Measurements from ENCODE around the gene SLC12A6.
"Not testable (repeated sequence)": the region's sequence is repeated elsewhere in the genome, so short reads cannot be mapped to it uniquely, and the experiment has no call there.

The SLC12A6 gene

DNA sequence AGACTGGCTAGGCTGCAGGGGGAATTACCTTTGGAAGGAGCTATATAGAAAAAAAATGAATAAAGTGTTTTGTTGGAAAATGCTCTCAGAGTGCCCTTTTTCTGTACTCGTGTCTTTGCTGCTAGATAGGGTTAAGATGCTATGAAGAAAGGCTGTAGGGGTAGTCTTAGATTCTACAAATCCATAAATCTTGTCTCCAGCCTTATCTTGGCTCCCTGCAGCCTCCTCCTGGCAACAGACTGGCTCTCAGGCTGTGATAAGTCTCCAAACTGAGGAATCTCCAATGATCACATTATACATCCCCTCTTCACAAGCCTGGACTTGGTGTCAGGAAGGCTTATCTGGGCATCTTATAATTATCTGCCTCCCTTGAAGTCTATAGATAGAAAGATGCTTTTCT, 20.1 kb upstream of the SLC12A6 start:
- DNase-seq (ENCODE audit: low read depth), result no peak

- no peak for DNase-seq (ENCODE audit: low read depth)
These were observed 17.7 kb upstream of the SLC12A6 start for GRCh38 chr15:34355241-34355640.

- no peak for DNase-seq (ENCODE audit: low read depth)
These were observed 16.7 kb upstream of the SLC12A6 start for GRCh38 chr15:34354286-34354685.

DNA sequence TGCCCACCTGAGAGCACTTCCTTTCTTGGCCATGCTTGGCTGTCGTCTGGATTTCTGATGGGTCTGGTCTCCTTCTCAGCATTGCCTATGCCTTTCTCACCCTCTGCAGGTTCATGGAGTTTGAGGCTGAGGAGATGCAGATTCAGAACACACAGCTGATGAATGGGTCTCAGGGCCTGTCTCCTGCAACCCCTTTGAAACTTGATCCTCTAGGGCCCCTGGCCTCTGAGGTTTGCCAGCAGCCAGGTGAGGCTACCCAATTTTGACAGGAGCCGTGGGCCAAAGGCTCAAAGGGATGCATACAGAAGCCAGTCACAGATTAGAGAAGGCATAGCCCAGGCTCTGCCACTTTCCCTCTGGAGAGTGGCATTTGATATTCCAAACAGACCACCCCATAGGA, 16.0 kb upstream of the SLC12A6 start:
- DNase-seq (ENCODE audit: low read depth), result no peak

GRCh38 chr15:34352996-34353395, 15.4 kb upstream of the SLC12A6 start:
- DNase-seq (ENCODE audit: low read depth), result not testable (repeated sequence)

- DNase-seq (ENCODE audit: low read depth), result no peak
These were observed 12.2 kb upstream of the SLC12A6 start for GRCh38 chr15:34349769-34350168.

DNA sequence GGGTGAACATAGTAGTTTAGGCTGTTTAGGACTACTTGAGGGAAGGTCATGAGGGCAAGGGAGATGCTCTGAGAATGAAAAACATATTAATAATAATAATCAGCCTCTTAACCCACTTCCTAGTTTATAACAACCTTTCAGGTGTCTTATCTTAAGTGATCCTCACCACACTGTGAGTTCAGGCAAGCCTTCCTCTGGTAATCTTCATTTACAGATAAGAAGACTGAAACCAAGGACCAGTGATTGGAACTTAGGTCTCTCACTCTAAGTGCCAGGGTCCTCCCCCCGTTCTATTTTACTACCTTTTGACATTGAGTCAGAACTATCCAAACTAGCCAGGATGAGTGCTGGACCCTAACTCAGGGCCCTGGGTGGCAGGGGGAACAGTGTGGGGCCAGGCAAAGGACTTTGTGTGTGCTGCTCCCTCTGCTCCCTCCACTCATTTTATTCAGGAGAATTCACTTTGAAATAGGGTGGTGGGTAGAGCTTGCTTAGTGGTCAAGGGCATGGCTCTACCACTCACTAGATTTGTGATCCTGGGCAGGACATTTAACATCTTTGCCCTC, 11.2 kb upstream of the SLC12A6 start:
- DNase-seq (ENCODE audit: low read depth), result no peak

- no peak for DNase-seq (ENCODE audit: low read depth)
These were observed 10.5 kb upstream of the SLC12A6 start for GRCh38 chr15:34347951-34348638.

GRCh38 chr15:34342737-34343575, 5.4 kb upstream of the SLC12A6 start, which contains the start of the genes NOP10 and NUTM1:
Gene NOP10 (minus strand): TSS chr15:34343136. CDS start chr15:34343073, 63 bp downstream.
Gene NUTM1 (plus strand): TSS chr15:34343315. CDS start chr15:34343697, 382 bp downstream.
- DNase-seq (ENCODE audit: low read depth), result peak; percentile 92

GRCh38 chr15:34342213-34342736, 4.7 kb upstream of the SLC12A6 start:
- DNase-seq (ENCODE audit: low read depth), result not testable (repeated sequence)

DNA sequence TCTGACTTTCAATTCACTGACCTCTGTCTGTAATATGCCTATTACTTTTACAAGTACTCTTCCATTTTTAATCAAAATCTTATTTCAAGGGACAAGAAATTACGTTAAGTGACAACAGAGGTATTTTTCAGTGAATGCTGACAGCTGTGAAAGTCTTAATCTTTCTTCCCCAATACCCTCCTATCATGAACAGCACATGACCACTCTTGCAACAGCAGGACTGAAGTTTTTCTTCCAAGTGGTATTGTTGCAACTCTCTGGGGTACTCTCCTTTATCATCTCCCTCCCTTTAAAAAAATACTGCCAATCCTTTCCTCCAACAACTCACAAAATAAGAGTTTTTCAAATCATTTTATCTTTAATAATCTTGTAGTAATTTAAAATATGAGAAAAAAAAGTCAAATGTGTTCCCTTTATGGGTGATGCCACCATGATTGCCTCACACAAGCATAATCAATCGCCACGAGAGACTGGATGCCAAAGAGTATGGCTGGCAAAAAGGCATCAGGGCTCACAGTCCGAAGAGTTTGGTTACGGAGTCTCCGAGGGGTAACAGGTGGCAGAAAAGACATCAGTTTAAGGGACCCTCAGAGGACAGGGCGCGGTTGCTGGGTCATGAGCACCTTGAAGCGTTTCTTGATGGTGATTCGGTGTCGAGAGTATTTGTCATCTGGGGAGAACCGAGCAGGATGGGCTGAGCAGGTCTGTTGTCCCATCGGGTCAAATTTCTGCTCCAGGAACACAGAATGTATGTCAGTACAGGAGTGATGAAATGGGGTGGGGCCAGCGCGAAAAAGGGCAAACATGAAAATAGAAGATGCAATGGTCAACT, 4.0 kb upstream of the SLC12A6 start:
- DNase-seq (ENCODE audit: low read depth), result no peak

DNA sequence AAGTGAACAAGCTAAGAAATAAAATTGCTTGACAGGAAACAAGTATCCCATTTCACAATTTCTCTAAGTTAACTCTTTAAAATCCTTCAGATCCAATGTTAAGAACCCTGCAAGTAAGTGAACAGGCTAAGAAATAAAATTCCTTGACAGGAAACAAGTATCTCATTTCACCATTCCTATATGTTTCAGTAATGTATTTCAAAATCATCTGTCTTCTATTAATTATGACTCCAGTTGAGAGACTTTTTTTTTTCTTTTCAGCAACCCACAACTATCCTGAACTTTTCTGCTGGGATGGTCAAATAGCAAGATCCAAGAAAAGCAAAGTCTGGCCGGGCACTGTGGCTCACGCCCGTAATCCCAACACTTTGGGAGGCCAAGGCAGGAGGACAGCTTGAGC, 2.4 kb upstream of the SLC12A6 start:
- DNase-seq (ENCODE audit: low read depth), result no peak

- DNase-seq (ENCODE audit: low read depth), result no peak
These were observed 766 bp upstream of the SLC12A6 start for GRCh38 chr15:34338347-34338746.

DNA sequence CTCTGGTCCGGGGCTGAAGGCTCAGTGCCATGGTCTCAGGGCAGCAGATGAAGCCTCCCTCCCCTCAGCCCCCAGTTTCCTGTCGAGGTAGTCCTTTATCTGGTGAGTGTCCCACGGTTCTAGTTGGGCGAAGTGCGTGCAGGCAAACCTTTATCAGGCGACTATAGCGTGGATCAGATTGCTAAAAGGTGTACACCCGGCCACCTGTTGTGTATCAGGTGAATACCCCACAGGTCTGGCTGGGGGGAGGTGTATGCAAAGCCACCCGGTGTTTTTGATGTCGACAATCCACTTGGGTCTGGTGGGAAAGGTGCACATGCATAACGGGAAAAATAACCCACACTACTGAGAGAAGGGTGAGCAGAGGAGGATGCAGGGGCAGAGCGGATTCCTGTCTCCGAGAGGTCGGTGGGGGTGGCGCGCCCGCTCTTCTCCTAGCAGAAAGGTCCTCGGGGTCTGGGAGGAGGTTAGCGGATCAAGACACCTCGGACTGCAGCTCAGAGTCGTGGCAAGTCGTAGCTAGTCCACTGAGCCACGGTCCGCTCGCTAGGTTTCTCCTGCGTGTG, 507 bp downstream of the SLC12A6 start:
- no peak for DNase-seq (ENCODE audit: low read depth)

GRCh38 chr15:34336231-34336990, 1.2 kb downstream of the SLC12A6 start:
- no peak for DNase-seq (ENCODE audit: low read depth)

DNA sequence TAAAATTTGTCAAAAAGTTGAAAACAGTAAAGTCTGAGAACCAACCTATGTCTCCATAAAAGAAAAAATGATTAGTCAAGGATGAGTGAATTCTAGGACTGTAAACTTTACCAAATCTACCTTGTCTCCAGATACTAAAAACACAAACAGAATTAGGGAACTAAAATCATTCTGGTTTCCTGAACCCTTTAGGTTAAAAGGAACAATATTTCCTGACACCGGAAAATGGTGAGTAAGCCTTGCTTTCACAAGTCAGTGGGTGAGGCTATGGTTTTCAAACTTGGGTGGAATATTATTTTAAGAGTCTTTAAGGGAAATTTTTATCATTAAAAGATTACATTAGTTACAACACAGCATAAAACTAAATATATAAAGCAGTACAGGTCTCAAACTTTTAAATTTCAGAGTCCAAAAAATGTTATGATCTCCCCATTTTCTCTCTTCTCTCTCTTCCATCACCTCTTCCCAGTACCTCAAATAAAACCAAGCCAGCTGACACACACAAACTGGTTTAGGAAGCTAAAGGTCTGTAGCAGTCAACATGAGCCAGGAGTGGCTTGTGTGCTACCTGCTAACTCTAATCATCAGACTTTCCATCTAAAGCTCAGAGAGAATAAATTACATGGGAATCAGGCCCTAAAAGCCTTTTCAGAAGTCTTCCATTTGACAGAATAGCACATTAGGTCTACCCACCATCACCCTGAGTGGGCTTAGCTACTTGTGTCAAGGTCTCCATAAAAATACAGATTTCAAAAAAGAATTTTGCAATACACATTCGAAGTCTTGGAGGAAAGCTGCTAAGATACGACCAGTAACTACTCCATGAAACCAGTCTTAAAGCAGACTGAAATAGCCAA, 2.2 kb downstream of the SLC12A6 start:
- DNase-seq (ENCODE audit: low read depth), result no peak

DNA sequence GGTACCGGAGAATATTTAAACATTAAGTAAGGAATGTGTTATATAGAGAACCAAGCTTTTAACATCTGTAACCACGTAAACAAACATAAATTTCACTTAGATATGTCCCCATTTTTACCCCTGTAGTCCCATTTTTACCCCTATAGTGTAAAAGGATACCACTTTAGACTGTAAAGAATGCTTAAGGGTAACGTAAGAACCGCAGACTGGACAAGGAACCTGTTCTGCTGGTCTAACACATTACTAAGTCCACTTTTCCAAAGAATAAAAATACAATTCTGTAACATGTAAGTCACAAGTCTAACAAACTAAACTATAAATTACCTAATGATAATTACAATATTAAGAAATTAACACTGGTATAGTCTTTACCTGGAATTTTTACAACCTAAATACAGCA, 2.9 kb downstream of the SLC12A6 start:
- no peak for DNase-seq (ENCODE audit: low read depth)

GRCh38 chr15:34332553-34333120, 4.9 kb downstream of the SLC12A6 start:
- DNase-seq (ENCODE audit: low read depth), result no peak

GRCh38 chr15:34331809-34332208, 5.8 kb downstream of the SLC12A6 start:
- no peak for DNase-seq (ENCODE audit: low read depth)
